HCT116 (cell line): ENCODE results near the gene PRKD2. TPM values are rescaled to one million over a fixed set of nuclear protein-coding genes. Genes with fewer than 3 reads are reported as not detected.
A peak's percentile ranks its signal among the peaks of the same experiment; 100 is the strongest.

Source experiments
- ATAC-seq: fragments of 200-7000 bp; cut with Tn5 transposase; 2 replicates; pipeline ENCODE4 v1.9.1; 2020; ENCODE audit warnings: mild to moderate bottlenecking, moderate library complexity
- BruUV-seq: library from RNA; stranded (reverse); fragments of 400-500 nt; replicated peaks from 2 replicates; lab custom pipeline; 2021; lab: Mats Ljungman, UMichigan
- CTCF ChIA-PET: fragments of 300-600 bp; sonication (Branson Sonifier 250); formaldehyde crosslinking; loops from one replicate; lab custom pipeline; 2021; ENCODE audit warnings: antibody characterized with exemption; lab: Charles Lee
- POLR2A ChIA-PET: fragments of 300-600, 350-600 bp; sonication (Branson Sonifier 250); formaldehyde crosslinking; loops from one replicate; lab custom pipeline; 2021; ENCODE audit warnings: antibody characterized with exemption; lab: Charles Lee
- RAD21 ChIA-PET, 2 experiments: fragments of 300-600 bp; sonication (Branson Sonifier 250); formaldehyde crosslinking; loops; one replicate each; lab custom pipeline; 2023; ENCODE audit warnings: low total read pairs in 2 of 2; ENCODE audit not compliant: uncharacterized antibody in 2 of 2, unreplicated experiment in 2 of 2, low non-redundant PET in 1 of 2; lab: Charles Lee
- DNase-seq: peaks from one replicate; pipeline ENCODE4 v3.0.0-alpha.2; 2010; ENCODE audit warnings: low read depth, low spot score
- H2AFZ ChIP-seq: fragments of 200-600 bp; shearing (Covaris generic), sonication (generic); 2 replicates; pipeline ENCODE4 v1.6.1; 2017; ENCODE audit warnings: low read depth, mixed run types, mixed read lengths, antibody characterized with exemption, low read length; ENCODE audit not compliant: poor library complexity, severe bottlenecking
- H3K27ac ChIP-seq: 2 replicates; pipeline ENCODE4 v1.5.1; 2012; ENCODE audit warnings: low read depth, low read length
- H3K27me3 ChIP-seq: fragments of 200-600 bp; sonication (generic); 2 replicates; pipeline ENCODE4 v1.6.1; 2016; ENCODE audit warnings: mixed run types, low read length, mixed read lengths; ENCODE audit not compliant: insufficient read depth
- H3K36me3 ChIP-seq, 2 experiments: fragments of 200-500 bp in 1 of 2; fragments of 200-600 bp in 1 of 2; sonication (Bioruptor generic) in 1 of 2; sonication (generic) in 1 of 2; 2 replicates each; pipeline versions ENCODE4 v1.5.1 to v1.6.1; 2014 to 2016; ENCODE audit warnings: low read length in 2 of 2, inconsistent platforms in 1 of 2, mixed read lengths in 1 of 2, mixed run types in 1 of 2; ENCODE audit not compliant: insufficient read depth in 2 of 2, control insufficient read depth in 1 of 2
- H3K4me1 ChIP-seq, 2 experiments: fragments of 200-600 bp in 1 of 2; sonication (generic) in 1 of 2; 2 replicates each; pipeline versions ENCODE4 v1.5.1 to v1.6.1; 2012 to 2017; ENCODE audit warnings: low read length in 2 of 2, inconsistent platforms in 1 of 2, mild to moderate bottlenecking in 1 of 2, mixed read lengths in 1 of 2, mixed run types in 1 of 2, moderate library complexity in 1 of 2; ENCODE audit not compliant: insufficient read depth in 2 of 2, control insufficient read depth in 1 of 2
- H3K4me2 ChIP-seq: fragments of 200-600 bp; sonication (generic); 2 replicates; pipeline ENCODE4 v1.6.1; 2017; ENCODE audit warnings: mixed run types, low read length, mixed read lengths
- H3K4me3 ChIP-seq, 2 experiments: fragments of 200-600 bp in 1 of 2; sonication (generic) in 1 of 2; replicated peaks in 1 of 2; 2 replicates each; pipeline ENCODE4 v1.5.1; 2011 to 2016; ENCODE audit warnings: low read length in 2 of 2, control low read depth in 1 of 2, low read depth in 1 of 2, mild to moderate bottlenecking in 1 of 2, mixed read lengths in 1 of 2, mixed run types in 1 of 2
- H3K79me2 ChIP-seq: fragments of 200-600 bp; sonication (generic); 2 replicates; pipeline ENCODE4 v1.6.1; 2017; ENCODE audit warnings: mild to moderate bottlenecking, mixed run types, low read length, moderate library complexity, mixed read lengths; ENCODE audit not compliant: insufficient read depth
- H3K9ac ChIP-seq: fragments of 200-600 bp; sonication (generic); 2 replicates; pipeline ENCODE4 v1.6.1; 2016; ENCODE audit warnings: low read length, mixed read lengths
- H3K9me2 ChIP-seq: fragments of 200-600 bp; sonication (generic), shearing (Covaris generic); 2 replicates; pipeline ENCODE4 v1.6.1; 2017; ENCODE audit warnings: mixed run types, mild to moderate bottlenecking, moderate library complexity; ENCODE audit not compliant: insufficient read depth
- H3K9me3 ChIP-seq, 2 experiments: fragments of 200-500 bp in 1 of 2; fragments of 200-600 bp in 1 of 2; sonication (Bioruptor generic) in 1 of 2; sonication (generic) in 1 of 2; 2 replicates each; pipeline ENCODE4 v1.6.1; 2014 to 2017; ENCODE audit warnings: low read length in 2 of 2, mixed read lengths in 2 of 2, inconsistent platforms in 1 of 2, low read depth in 1 of 2, mild to moderate bottlenecking in 1 of 2, mixed run types in 1 of 2, moderate library complexity in 1 of 2; ENCODE audit not compliant: control insufficient read depth in 1 of 2, insufficient read depth in 1 of 2
- H4K20me1 ChIP-seq: fragments of 200-600 bp; sonication (generic), shearing (Covaris generic); 2 replicates; pipeline ENCODE4 v1.6.1; 2017; ENCODE audit warnings: mixed run types, mild to moderate bottlenecking, moderate library complexity; ENCODE audit not compliant: insufficient read depth
- CBX3 ChIP-seq: IDR thresholded peaks from 2 replicates; pipeline ENCODE4 v1.6.1; 2012; ENCODE audit warnings: low read depth
- REST ChIP-seq: IDR thresholded peaks from 2 replicates; pipeline ENCODE4 v1.6.1; 2012; ENCODE audit warnings: low read depth
- intact Hi-C: fragments of 100-400 bp; cut with micrococcal nuclease; formaldehyde crosslinking; loops from 2 replicates; pipeline ENCODE4 v1.10.0; 2022
- microRNA counts: library from miRNA; unstranded; fragments of <30 nt; microRNA quantifications from one replicate; lab custom pipeline; 2015
- microRNA-seq: library from miRNA; unstranded; fragments of <30 nt; microRNA quantifications from one replicate; pipeline ENCODE4, GENCODE V29; 2016; ENCODE audit warnings: borderline number of aligned reads
- total RNA-seq: library from RNA; stranded (reverse); gene quantifications from one replicate; pipeline ENCODE4 v1.2.1, GENCODE V29; 2021; ENCODE audit not compliant: unreplicated experiment

The PRKD2 gene
- total RNA-seq, 1 experiment from 2014 or later = 73.5 TPM

- no peaks in the 10 kb centered on the region for H3K36me3 ChIP-seq
- H3K27me3 ChIP-seq = no peaks in the 10 kb centered on the region
- H3K9me3 ChIP-seq = no peaks in the 10 kb centered on the region
- no peaks in the 10 kb centered on the region for H3K9me2 ChIP-seq
- intact Hi-C loops = no loop called here
- POLR2A ChIA-PET = interaction anchor here (0.6 kb wide), 1 partner anchor 183 kb away, joined by 3 read pairs; no protein-coding TSS in a partner anchor
- H3K9ac ChIP-seq = no peak within 1 kb of the TSS
- TF ChIP-seq CBX3 (no peak), REST (no peak)
- TF ChIP-seq, all 23 proteins: peak for 0
- Histone ChIP-seq H4K20me1 (no peaks in the 10 kb centered on the region), H3K27ac (no peak within 1 kb of the TSS), H3K4me3 (no peak within 1 kb of the TSS), H3K4me2 (peak within 1 kb of the TSS; percentile 28), H2AFZ (no peak within 1 kb of the TSS), H3K4me1 (peaks cover 0 to 13% of the 10 kb centered on the region in 2 experiments; a peak in 3 of 4 replicates), H3K79me2 (no peaks in the 10 kb centered on the region)
- no TSS peak for BruUV-seq
- no peak for DNase-seq
- RAD21 ChIA-PET = no interaction called here
- peak; percentile 64 for ATAC-seq
- CTCF ChIA-PET = interaction anchor here (3.1 kb wide), 1 partner anchor 11 kb away, joined by 11 read pairs; no protein-coding TSS in a partner anchor
These were observed 91.8 kb downstream of the PRKD2 start, which contains the start of gene PTGIR for GRCh38 chr19:46624958-46625661. TSS of gene PTGIR (minus strand) at chr19:46625089. CDS start at chr19:46624225, 864 bp downstream.

MicroRNA genes within 50 kb of the gene (microRNA counts, 767-probe panel; counts per million panel counts)
- microRNA hsa-miR-320e (lab: Ali Mortazavi, UCI) = not detected

Small RNA genes within 50 kb of the gene (microRNA-seq; reads per million reads assigned to microRNA genes)
- gene MIR320E = 8.5 reads per million, percentile 24 among the genes with 10 or more reads in this experiment

Other genes starting within 250 kb of the PRKD2 start
- gene PNMA8A, start 245.6 kb downstream of the PRKD2 start, total RNA-seq = not detected
- 0.10 TPM for gene PNMA8B, start 221.2 kb downstream of the PRKD2 start, total RNA-seq
- gene CALM3, start 115.8 kb downstream of the PRKD2 start, total RNA-seq = 335 TPM
- not detected for gene PTGIR, start 92.0 kb downstream of the PRKD2 start, total RNA-seq
- gene GNG8, start 80.9 kb downstream of the PRKD2 start, total RNA-seq = not detected
- 2.0 TPM for gene DACT3, start 55.9 kb downstream of the PRKD2 start, total RNA-seq
- gene FKRP, start 28.9 kb upstream of the PRKD2 start, total RNA-seq = 19.4 TPM
- gene STRN4, start 29.3 kb upstream of the PRKD2 start, total RNA-seq = 107 TPM
- gene SLC1A5, start 71.5 kb upstream of the PRKD2 start, total RNA-seq = 284 TPM
- 296 TPM for gene AP2S1, start 133.7 kb upstream of the PRKD2 start, total RNA-seq
- 47.6 TPM for gene ARHGAP35, start 143.9 kb upstream of the PRKD2 start, total RNA-seq